Measurements from ENCODE around the gene LRP4.
A peak's percentile ranks its signal among the peaks of the same experiment; 100 is the strongest.

The LRP4 gene

GRCh38 chr11:46906609-46907041 lies 11.7 kb downstream of the LRP4 start:
- DNase-seq (ENCODE audit: low spot score in 2 of 2) (no peak), ATAC-seq (no peak)
- Mint-ChIP-seq H3K36me3 (no peaks in the 10 kb centered on the region), H3K4me3 (no peak overlapping the region), H3K4me1 (no peaks in the 10 kb centered on the region), H3K27ac (no peak overlapping the region), H3K9me3 (no peaks in the 10 kb centered on the region)

- Mint-ChIP-seq H3K4me1 (no peaks in the 10 kb centered on the region), H3K27ac (no peak overlapping the region), H3K36me3 (no peaks in the 10 kb centered on the region), H3K9me3 (no peaks in the 10 kb centered on the region), H3K4me3 (no peak overlapping the region)
- DNase-seq (ENCODE audit: low spot score in 2 of 2) (no peak), ATAC-seq (no peak)
Measured at GRCh38 chr11:46905806-46906205, 12.5 kb downstream of the LRP4 start.

GRCh38 chr11:46903846-46904245 lies 14.5 kb downstream of the LRP4 start:
- no peak for ATAC-seq
- no peak for DNase-seq (ENCODE audit: low spot score in 2 of 2)
- no peaks in the 10 kb centered on the region for H3K36me3 Mint-ChIP-seq
- H3K9me3 Mint-ChIP-seq, result no peaks in the 10 kb centered on the region
- no peak overlapping the region for H3K4me3 Mint-ChIP-seq
- H3K27ac Mint-ChIP-seq, result no peak overlapping the region
- no peaks in the 10 kb centered on the region for H3K4me1 Mint-ChIP-seq

DNA sequence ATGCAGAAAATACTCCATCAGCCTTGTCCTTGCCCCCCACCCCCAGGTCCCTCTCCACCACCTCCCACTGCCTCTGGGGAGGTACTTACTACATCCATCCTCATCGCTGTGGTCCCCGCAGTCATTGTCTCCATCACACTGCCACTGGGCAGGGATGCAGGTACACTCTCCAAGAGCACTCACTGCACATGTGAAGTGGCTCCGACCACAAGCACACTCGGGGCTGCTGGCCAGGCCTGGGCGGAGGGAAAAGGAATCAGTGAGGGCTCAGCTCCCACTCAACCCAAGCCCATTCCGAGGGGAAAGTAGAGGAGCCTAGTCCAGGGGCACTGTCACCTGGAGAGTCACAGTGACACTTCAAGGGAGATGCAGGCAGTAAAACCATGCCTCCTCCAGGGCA lies 15.7 kb downstream of the LRP4 start:
- no peak for DNase-seq (ENCODE audit: low spot score in 2 of 2)
- no peaks in the 10 kb centered on the region for H3K9me3 Mint-ChIP-seq
- no peaks in the 10 kb centered on the region for H3K4me1 Mint-ChIP-seq
- no peak overlapping the region for H3K4me3 Mint-ChIP-seq
- no peak overlapping the region for H3K27ac Mint-ChIP-seq
- H3K36me3 Mint-ChIP-seq, result no peaks in the 10 kb centered on the region
- ATAC-seq, result no peak

GRCh38 chr11:46901156-46901555 lies 17.2 kb downstream of the LRP4 start:
- DNase-seq (ENCODE audit: low spot score in 2 of 2) (no peak), ATAC-seq (no peak)
- H3K9me3 Mint-ChIP-seq, result no peaks in the 10 kb centered on the region
- H3K4me1 Mint-ChIP-seq, result no peaks in the 10 kb centered on the region
- H3K4me3 Mint-ChIP-seq, result no peak overlapping the region
- no peaks in the 10 kb centered on the region for H3K36me3 Mint-ChIP-seq
- no peak overlapping the region for H3K27ac Mint-ChIP-seq

DNA sequence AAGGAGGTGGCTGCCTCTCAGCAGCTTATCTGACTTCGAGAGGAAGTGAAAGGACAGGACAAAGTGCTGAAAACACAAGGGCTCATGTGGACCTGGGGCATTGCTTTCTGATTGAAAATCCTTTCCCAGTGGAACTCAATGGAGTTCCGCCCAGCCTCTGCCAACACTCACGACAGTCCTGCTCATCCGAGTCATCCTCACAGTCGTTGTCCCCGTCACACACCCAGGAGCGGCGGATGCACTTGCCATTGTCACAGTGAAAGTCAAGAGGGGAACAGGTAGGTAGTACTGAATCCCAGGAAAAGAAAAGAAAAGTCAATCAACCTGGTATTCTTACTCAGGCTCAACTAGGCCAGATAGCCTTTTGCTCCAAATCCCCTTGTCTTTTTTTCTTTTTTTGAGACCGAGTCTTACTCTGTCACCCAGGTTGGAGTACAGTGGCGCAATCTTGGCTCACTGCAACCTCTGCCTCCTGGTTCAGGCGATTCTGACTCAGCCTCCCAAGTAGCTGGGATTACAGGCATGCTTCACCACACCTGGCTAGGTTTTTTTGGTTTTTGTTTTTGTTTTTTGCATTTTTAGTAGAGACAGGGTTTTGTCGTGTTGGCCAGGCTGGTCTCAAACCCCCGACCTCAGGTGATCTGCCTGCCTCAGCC lies 18.1 kb downstream of the LRP4 start:
- H3K27ac Mint-ChIP-seq, result no peak overlapping the region
- DNase-seq (ENCODE audit: low spot score in 2 of 2) (no peak), ATAC-seq (no peak)
- H3K4me1 Mint-ChIP-seq, result no peaks in the 10 kb centered on the region
- no peaks in the 10 kb centered on the region for H3K36me3 Mint-ChIP-seq
- H3K4me3 Mint-ChIP-seq, result no peak overlapping the region
- H3K9me3 Mint-ChIP-seq, result no peaks in the 10 kb centered on the region

DNA sequence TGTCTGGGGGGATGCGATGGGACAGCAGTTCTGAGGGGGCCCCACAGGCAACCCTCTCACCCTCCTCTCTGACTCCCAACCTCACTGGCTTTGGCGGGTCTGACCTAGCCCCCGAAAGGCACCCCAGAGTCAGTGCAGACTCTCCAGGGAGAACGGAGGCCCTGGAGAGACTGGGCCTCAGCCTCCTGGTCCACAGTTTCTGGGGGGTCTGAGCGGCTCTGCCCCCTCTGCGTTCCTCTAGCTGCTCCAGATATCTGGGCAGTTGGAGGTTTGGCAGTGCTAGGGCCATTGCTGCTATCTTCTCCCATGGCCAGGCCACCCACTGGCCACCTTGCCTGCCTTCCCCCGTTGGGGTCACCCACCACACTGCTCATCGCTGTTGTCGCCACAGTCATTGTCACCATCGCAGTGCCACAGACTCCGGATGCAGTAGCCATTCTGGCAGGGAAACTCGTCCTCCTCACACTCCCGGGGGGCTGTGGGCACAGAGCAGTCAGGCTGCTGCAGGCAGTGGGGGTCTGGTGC lies 18.8 kb downstream of the LRP4 start:
- no peak overlapping the region for H3K4me3 Mint-ChIP-seq
- no peak for ATAC-seq

GRCh38 chr11:46898396-46899095 lies 19.8 kb downstream of the LRP4 start:
- Mint-ChIP-seq H3K4me1 (no peaks in the 10 kb centered on the region), H3K9me3 (no peaks in the 10 kb centered on the region), H3K27ac (no peak overlapping the region), H3K36me3 (no peaks in the 10 kb centered on the region), H3K4me3 (no peak overlapping the region)
- no peak for DNase-seq (ENCODE audit: low spot score in 2 of 2)
- no peak for ATAC-seq

More for the DNA sequence above, 18.8 kb downstream of the LRP4 start:
- Mint-ChIP-seq H3K9me3 (no peaks in the 10 kb centered on the region), H3K36me3 (no peaks in the 10 kb centered on the region), H3K27ac (no peak overlapping the region), H3K4me1 (no peaks in the 10 kb centered on the region)
- no peak for DNase-seq (ENCODE audit: low spot score in 2 of 2)

DNA sequence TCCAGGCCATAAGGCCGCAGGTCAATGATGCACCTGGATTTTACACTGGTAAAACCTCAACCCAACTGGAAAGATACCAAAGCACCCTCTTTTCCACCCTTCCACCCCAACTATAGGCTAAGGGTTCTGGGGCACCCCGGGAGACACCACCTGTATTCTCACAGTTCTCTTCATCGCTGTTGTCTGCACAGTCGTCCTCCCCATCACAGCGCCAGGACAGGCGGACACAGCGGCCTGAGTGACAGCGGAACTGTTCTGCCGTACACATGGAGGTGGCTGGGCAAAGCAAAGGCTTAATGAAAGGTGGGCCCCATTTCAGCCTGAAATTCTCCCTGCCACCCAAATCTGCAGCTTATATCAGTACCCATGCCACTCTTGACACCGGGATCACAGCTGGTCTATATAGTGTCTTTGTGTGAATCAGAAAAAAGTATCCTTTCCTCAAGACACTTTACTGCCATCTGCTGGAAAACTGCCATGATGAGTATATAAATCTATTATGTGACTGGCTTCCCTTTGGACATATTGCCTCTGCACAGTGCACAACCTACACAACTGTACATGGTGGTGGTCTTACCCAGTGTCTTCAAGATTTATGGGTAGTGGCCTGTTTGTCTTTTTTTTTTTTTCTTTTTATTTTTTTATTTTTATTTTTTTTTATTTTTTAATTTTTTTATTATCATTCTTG lies 21.5 kb downstream of the LRP4 start:
- H3K9me3 Mint-ChIP-seq, result no peaks in the 10 kb centered on the region
- no peaks in the 10 kb centered on the region for H3K4me1 Mint-ChIP-seq
- no peak for DNase-seq (ENCODE audit: low spot score in 2 of 2)
- no peak overlapping the region for H3K4me3 Mint-ChIP-seq
- ATAC-seq, result peak; percentile 43
- no peaks in the 10 kb centered on the region for H3K36me3 Mint-ChIP-seq
- no peak overlapping the region for H3K27ac Mint-ChIP-seq

DNA sequence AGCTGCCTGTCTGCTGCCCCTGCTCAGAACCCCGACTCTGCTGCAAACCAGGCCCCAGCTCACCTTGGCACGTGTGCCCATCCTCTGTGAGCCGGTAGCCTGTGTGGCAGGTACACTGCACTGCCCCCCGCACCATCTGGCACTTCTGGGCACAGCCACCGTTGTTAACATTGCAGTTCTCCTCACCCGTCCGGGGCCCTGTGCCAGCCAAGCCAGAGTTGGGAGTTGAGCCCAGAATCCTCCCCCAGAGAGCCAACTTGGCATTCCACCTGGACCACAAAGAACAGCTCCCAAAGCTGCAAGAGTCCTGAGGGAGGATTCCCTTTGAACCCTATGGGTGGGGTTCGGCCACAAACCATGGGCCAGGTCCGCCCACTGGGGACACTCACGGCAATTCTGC lies 22.5 kb downstream of the LRP4 start:
- Mint-ChIP-seq H3K36me3 (no peaks in the 10 kb centered on the region), H3K9me3 (no peaks in the 10 kb centered on the region), H3K27ac (no peak overlapping the region), H3K4me3 (no peak overlapping the region), H3K4me1 (no peaks in the 10 kb centered on the region)
- ATAC-seq, result no peak
- no peak for DNase-seq (ENCODE audit: low spot score in 2 of 2)

- Mint-ChIP-seq H3K36me3 (no peaks in the 10 kb centered on the region), H3K27ac (no peak overlapping the region), H3K4me1 (no peaks in the 10 kb centered on the region), H3K9me3 (no peaks in the 10 kb centered on the region), H3K4me3 (no peak overlapping the region)
- DNase-seq (ENCODE audit: low spot score in 2 of 2) (no peak), ATAC-seq (no peak)
Measured at GRCh38 chr11:46894961-46895360, 23.4 kb downstream of the LRP4 start.

DNA sequence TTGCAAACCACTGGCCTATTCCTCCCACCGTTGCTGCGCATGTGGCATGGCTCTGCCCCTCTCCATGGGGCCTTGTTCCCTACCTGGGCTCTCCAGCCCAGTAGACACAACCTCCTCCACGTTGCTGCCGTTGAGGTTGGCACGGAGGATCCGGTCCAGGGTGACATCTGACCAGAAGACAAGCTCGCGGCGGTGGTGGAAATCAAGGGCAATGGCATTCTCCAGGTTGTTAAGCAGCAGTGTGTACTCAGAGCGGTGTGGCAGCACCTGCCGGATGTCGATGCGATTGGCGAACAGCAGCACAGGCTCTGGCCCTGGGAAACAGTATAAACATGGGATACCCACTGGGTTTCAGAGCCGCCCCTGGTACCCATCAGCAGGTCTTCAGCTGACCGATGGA lies 23.8 kb downstream of the LRP4 start:
- no peak for ATAC-seq
- Mint-ChIP-seq H3K4me1 (no peaks in the 10 kb centered on the region), H3K36me3 (no peaks in the 10 kb centered on the region), H3K4me3 (no peak overlapping the region), H3K27ac (no peak overlapping the region), H3K9me3 (no peaks in the 10 kb centered on the region)
- DNase-seq (ENCODE audit: low spot score in 2 of 2), result no peak

- Mint-ChIP-seq H3K4me3 (no peak overlapping the region), H3K27ac (no peak overlapping the region), H3K4me1 (no peaks in the 10 kb centered on the region), H3K36me3 (no peaks in the 10 kb centered on the region), H3K9me3 (no peaks in the 10 kb centered on the region)
- no peak for DNase-seq (ENCODE audit: low spot score in 2 of 2)
- ATAC-seq, result no peak
Measured at GRCh38 chr11:46892838-46893237, 25.5 kb downstream of the LRP4 start.

DNA sequence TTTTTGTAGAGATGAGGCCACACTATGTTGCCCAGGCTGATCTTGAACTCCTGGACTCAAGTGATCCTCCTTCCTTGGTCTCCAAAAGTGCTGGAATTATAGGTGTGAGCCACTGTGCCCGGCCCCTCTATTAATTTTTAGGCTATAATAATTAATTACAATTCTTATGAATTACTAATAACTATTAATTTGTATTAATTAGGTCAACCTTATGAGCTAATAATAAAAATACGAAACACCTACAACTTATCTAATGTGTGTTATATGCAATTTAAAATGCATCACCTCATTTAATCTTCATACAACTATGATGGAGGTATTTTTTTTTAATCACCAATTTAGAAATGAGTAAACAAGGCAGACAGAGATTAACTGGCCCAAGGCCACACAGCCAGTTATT lies 26.2 kb downstream of the LRP4 start:
- Mint-ChIP-seq H3K9me3 (no peaks in the 10 kb centered on the region), H3K27ac (no peak overlapping the region), H3K36me3 (no peaks in the 10 kb centered on the region), H3K4me1 (no peaks in the 10 kb centered on the region), H3K4me3 (no peak overlapping the region)
- DNase-seq (ENCODE audit: low spot score in 2 of 2) (no peak), ATAC-seq (no peak)

- Mint-ChIP-seq H3K36me3 (no peaks in the 10 kb centered on the region), H3K4me1 (no peaks in the 10 kb centered on the region), H3K4me3 (no peak overlapping the region), H3K9me3 (no peaks in the 10 kb centered on the region), H3K27ac (no peak overlapping the region)
- ATAC-seq, result no peak
- DNase-seq (ENCODE audit: low spot score in 2 of 2), result no peak
Measured at GRCh38 chr11:46890665-46891064, 27.7 kb downstream of the LRP4 start.

Measured in stimulated activated effector memory CD8-positive, alpha-beta T cell treated with anti-CD3 and anti-CD28 coated beads, Interleukin-12 subunit alpha, Interleukin-12 subunit beta, amount 100 ng/mL, for 72 hours (primary cell).